SIG-M5 treated with dmso at 0.1 percent for 504 hours (cell line): Measurements from ENCODE around the gene C19orf25.
A peak's percentile ranks its signal among the peaks of the same experiment; 100 is the strongest.
"Not testable (repeated sequence)": the region's sequence is repeated elsewhere in the genome, so short reads cannot be mapped to it uniquely, and the experiment has no call there.

ENCODE experiments used
- DNase-seq: peaks from one replicate; lab custom pipeline; 2025; ENCODE audit not compliant: unreplicated experiment; lab: John Stamatoyannopoulos, UW

The C19orf25 gene

GRCh38 chr19:1512671-1513498 is 33.9 kb upstream of the C19orf25 start, which contains the start of gene ADAMTSL5:
Gene ADAMTSL5, minus strand, starts transcription at chr19:1513019. Its CDS starts 2,076 bp downstream, at chr19:1510943.
- DNase-seq: peak; percentile 54

- no peak for DNase-seq
Observed at GRCh38 chr19:1511318-1512317, 32.6 kb upstream of the C19orf25 start.

DNA sequence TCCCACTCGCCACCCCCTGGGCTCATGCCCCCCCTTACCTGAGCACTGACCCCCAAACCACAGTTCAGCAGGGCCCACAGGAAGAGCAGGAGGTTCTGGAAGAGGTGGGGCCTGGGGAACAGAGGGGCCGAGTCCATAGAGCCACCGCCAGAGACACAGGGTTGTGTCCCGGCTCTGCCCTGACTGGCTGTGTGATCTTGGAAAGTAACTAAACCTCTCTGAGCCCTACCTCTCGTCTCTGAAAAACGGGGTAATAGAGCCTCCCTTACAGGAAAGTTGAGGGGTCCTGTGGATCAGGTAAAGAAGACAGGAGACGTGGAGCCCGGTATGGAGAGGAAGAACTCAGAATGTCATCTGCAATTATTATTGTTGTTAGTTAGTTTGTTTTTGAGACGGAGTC is 31.8 kb upstream of the C19orf25 start:
- no peak for DNase-seq

GRCh38 chr19:1510442-1510806 is 31.4 kb upstream of the C19orf25 start:
- DNase-seq: no peak

- no peak for DNase-seq
Observed at GRCh38 chr19:1509602-1510441, 30.8 kb upstream of the C19orf25 start.

DNA sequence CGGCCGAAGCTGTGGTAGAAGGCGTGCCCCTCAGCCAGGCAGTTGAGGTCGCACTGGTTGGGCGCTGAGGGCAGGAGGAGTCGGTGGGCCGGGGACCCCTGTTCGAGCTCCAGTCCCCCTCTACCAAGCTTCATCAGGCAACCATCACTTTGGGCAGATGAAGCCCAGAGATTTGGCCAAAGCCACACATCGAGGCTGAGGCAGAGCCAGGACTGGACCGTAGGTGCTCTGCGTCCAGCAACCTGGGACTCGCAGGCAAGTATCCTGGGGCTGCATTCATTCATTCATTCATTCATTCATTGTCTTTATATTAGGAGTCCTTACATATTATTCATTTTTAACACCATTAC is 29.5 kb upstream of the C19orf25 start:
- DNase-seq: no peak

GRCh38 chr19:1507763-1508506 is 28.9 kb upstream of the C19orf25 start:
- peak; percentile 85 for DNase-seq

GRCh38 chr19:1507192-1507660 is 28.2 kb upstream of the C19orf25 start:
- DNase-seq: no peak

GRCh38 chr19:1505991-1506881 is 27.2 kb upstream of the C19orf25 start:
- DNase-seq: no peak

GRCh38 chr19:1505012-1505411 is 26.0 kb upstream of the C19orf25 start:
- DNase-seq: no peak

DNA sequence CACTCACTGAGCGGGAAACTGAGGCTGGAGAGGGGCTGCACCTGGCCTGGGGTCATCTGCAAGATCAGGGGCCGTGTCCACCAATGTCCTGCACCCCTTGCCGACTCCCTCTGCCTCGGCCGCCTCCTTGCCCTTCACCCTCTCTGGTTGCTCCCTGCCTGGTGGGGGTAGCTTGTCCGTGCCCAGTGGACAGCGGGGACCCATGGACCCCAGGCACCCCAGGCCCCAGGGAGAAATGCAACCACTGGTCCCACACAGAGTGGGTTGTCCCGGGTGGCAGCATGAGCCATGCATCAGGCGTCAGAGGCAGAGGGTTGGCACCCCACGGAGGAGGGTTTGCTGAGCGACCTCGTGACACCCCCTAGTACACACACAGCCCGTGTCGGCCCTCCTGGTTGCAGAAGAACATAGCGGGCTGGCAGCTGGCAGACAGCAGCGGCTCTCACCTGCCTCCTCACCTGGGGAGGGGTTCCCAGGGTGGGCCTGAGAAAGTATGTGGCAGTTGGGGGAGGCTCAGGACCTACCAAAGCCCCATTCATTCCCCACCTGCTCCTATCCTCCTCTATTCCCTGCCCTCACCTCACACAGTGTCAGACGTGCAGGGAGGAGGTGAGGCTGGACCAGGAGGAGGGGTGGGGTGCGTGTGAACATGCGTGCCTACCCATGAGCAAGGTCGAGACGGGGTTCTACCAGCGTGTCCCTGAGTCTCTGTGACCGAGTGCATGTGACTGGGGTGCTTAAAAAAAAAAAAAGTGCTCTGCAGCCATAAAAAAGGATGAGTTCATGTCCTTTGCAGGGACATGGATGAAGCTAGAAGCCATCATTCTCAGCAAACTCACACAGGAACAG is 25.1 kb upstream of the C19orf25 start:
- DNase-seq: no peak

GRCh38 chr19:1503089-1503924 is 24.3 kb upstream of the C19orf25 start:
- DNase-seq: no peak

GRCh38 chr19:1502433-1503088 is 23.5 kb upstream of the C19orf25 start:
- no peak for DNase-seq

GRCh38 chr19:1501200-1501595 is 22.2 kb upstream of the C19orf25 start:
- no peak for DNase-seq

DNA sequence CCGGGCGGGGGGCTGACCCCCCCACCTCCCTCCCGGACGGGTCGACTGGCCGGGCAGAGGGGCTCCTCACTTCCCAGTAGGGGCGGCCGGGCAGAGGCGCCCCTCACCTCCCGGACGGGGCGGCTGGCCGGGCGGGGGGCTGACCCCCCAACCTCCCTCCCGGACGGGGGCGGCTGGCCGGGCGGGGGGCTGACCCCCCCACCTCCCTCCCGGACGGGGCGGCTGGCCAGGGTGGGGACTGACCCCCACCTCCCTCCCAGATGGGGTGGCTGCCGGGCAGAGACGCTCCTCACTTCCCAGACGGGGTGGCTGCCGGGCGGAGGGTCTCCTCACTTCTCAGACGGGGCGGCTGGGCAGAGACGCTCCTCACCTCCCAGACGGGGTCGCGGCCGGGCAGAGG is 20.2 kb upstream of the C19orf25 start:
- DNase-seq: not testable (repeated sequence)

DNA sequence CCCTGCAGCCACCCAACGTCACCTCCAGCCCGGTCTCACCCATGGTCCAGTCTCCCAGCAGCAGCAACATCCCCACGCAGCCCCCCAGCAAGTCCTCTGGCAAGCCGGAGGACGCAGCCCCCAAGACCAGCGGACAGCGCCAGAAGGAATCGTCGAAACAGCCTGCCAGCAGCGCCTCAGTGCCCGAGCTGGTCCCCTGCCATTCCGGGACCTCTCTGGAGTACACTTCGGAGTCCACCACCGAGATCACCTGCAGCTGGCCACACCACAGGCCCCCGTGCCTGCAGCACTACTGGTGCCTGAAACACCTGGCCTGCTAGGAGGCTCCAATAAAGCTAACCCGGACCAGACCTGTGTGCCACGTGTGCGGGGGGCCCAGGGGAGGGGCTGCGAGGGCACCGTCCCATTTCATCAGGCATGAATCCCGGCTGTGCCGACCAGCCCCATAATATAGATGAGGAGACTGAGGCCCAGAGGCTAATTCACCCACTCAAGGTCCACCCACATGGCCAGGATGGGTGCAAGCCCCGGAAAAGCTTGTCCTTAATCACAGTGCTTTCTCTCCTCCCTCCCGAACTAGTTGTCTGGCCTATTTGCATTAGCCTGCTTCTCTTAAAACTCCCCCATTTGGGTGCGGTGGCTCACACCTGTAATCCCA is 18.7 kb upstream of the C19orf25 start:
- no peak for DNase-seq
